IMR-90 (cell line): ENCODE data around the gene CHPF. TPM values are rescaled to one million over a fixed set of nuclear protein-coding genes. Genes with fewer than 3 reads are reported as not detected.

Experiments used
- ATAC-seq: fragments of 200-7000 bp; cut with Tn5 transposase; 2 replicates; pipeline ENCODE4 v1.9.1; 2020; ENCODE audit warnings: low read depth, mild to moderate bottlenecking, moderate library complexity
- BruUV-seq: library from RNA; stranded (reverse); fragments of 400-500 nt; replicated peaks from 2 replicates; lab custom pipeline; 2021; lab: Mats Ljungman, UMichigan
- CTCF ChIA-PET: fragments of 300-600 bp; formaldehyde crosslinking; extraction: SDS; loops from one replicate; lab custom pipeline; 2021; ENCODE audit warnings: antibody characterized with exemption; lab: Yijun Ruan, JAX
- POLR2A ChIA-PET: fragments of 300-600 bp; sonication (Branson Sonifier 250); formaldehyde crosslinking; loops from one replicate; lab custom pipeline; 2022; ENCODE audit warnings: antibody characterized with exemption; ENCODE audit not compliant: unreplicated experiment; lab: Charles Lee
- DNase-seq: peaks from one replicate; pipeline ENCODE4 v3.0.0; 2013
- H2AFZ ChIP-seq: replicated peaks from 2 replicates; pipeline ENCODE3; 2013; ENCODE audit warnings: low read length, mild to moderate bottlenecking; ENCODE audit not compliant: poor library complexity
- H2AK5ac ChIP-seq: 2 replicates; pipeline ENCODE4 v1.6.1; 2013; ENCODE audit warnings: low read depth, low read length, inconsistent platforms
- H2AK9ac ChIP-seq: replicated peaks from 2 replicates; pipeline ENCODE3; 2013; ENCODE audit warnings: mild to moderate bottlenecking, low read depth, low read length, moderate library complexity; ENCODE audit not compliant: poor library complexity
- H2BK120ac ChIP-seq: 2 replicates; pipeline ENCODE4 v1.6.1; 2013; ENCODE audit warnings: low read depth, low read length, inconsistent platforms
- H2BK15ac ChIP-seq: 3 replicates; pipeline ENCODE4 v1.6.1; 2013; ENCODE audit warnings: low read depth, low read length, inconsistent platforms
- H2BK20ac ChIP-seq: 2 replicates; pipeline ENCODE4 v1.6.1; 2013; ENCODE audit warnings: low read depth, mild to moderate bottlenecking, inconsistent platforms, low read length, moderate library complexity
- H2BK5ac ChIP-seq: 2 replicates; pipeline ENCODE4 v1.6.1; 2013; ENCODE audit warnings: mild to moderate bottlenecking, low read depth, low read length, inconsistent platforms; ENCODE audit not compliant: poor library complexity, severe bottlenecking
- H3K14ac ChIP-seq: replicated peaks from 2 replicates; pipeline ENCODE4 v1.6.1; 2013; ENCODE audit warnings: low read depth, low read length, inconsistent platforms
- H3K18ac ChIP-seq: 2 replicates; pipeline ENCODE4 v1.6.1; 2013; ENCODE audit warnings: low read depth, low read length, control low read depth
- H3K23ac ChIP-seq: 2 replicates; pipeline ENCODE4 v1.6.1; 2013; ENCODE audit warnings: low read depth, low read length, inconsistent platforms
- H3K27ac ChIP-seq: 2 replicates; pipeline ENCODE4 v1.5.1; 2013; ENCODE audit warnings: mild to moderate bottlenecking, control low read depth, low read length; ENCODE audit not compliant: insufficient read depth
- H3K27me3 ChIP-seq: 2 replicates; pipeline ENCODE4 v1.6.1; 2013; ENCODE audit warnings: low read length; ENCODE audit not compliant: control insufficient read depth, insufficient read depth
- H3K36me3 ChIP-seq: 2 replicates; pipeline ENCODE4 v1.6.1; 2013; ENCODE audit warnings: low read length, mixed read lengths; ENCODE audit not compliant: control insufficient read depth, insufficient read depth
- H3K4ac ChIP-seq: 2 replicates; pipeline ENCODE4 v1.6.1; 2013; ENCODE audit warnings: low read depth, low read length, inconsistent platforms
- H3K4me1 ChIP-seq: 2 replicates; pipeline ENCODE4 v1.6.1; 2013; ENCODE audit warnings: low read length, mixed read lengths; ENCODE audit not compliant: control insufficient read depth, insufficient read depth
- H3K4me2 ChIP-seq: 2 replicates; pipeline ENCODE4 v1.6.1; 2013; ENCODE audit warnings: low read depth, mild to moderate bottlenecking, control low read depth, low read length, moderate library complexity
- H3K4me3 ChIP-seq: 2 replicates; pipeline ENCODE4 v1.5.1; 2013; ENCODE audit warnings: low read depth, mild to moderate bottlenecking, control low read depth, low read length, moderate library complexity; ENCODE audit not compliant: insufficient read depth
- H3K56ac ChIP-seq: 2 replicates; pipeline ENCODE4 v1.6.1; 2013; ENCODE audit warnings: low read length, inconsistent platforms; ENCODE audit not compliant: insufficient read depth; ENCODE audit errors: extremely low read depth
- H3K79me1 ChIP-seq, 2 experiments: 2 replicates each; pipeline ENCODE4 v1.6.1; 2013; ENCODE audit warnings: low read length in 2 of 2, inconsistent platforms in 1 of 2, low read depth in 1 of 2
- H3K9ac ChIP-seq: 2 replicates; pipeline ENCODE4 v1.6.1; 2013; ENCODE audit warnings: low read depth, low read length, control low read depth
- H3K9me1 ChIP-seq: 2 replicates; pipeline ENCODE4 v1.6.1; 2013; ENCODE audit warnings: low read length, inconsistent platforms; ENCODE audit not compliant: insufficient read depth
- H3K9me3 ChIP-seq: 2 replicates; pipeline ENCODE4 v1.6.1; 2013; ENCODE audit warnings: low read length; ENCODE audit not compliant: control insufficient read depth, insufficient read depth
- H4K20me1 ChIP-seq: 2 replicates; pipeline ENCODE4 v1.6.1; 2013; ENCODE audit warnings: low read length, inconsistent platforms; ENCODE audit not compliant: insufficient read depth
- H4K5ac ChIP-seq: 2 replicates; pipeline ENCODE4 v1.6.1; 2013; ENCODE audit warnings: mild to moderate bottlenecking, low read depth, low read length, control low read depth
- H4K8ac ChIP-seq, 2 experiments: 2 replicates each; pipeline ENCODE4 v1.6.1; 2013; ENCODE audit warnings: low read depth in 2 of 2, low read length in 2 of 2, control low read depth in 1 of 2, inconsistent platforms in 1 of 2
- H4K91ac ChIP-seq: 2 replicates; pipeline ENCODE4 v1.6.1; 2013; ENCODE audit warnings: low read depth, low read length, inconsistent platforms; ENCODE audit not compliant: insufficient read depth
- FOS ChIP-seq: fragments of 150-350 bp; IDR thresholded peaks from 2 replicates; pipeline ENCODE4 v1.6.1; 2016; ENCODE audit warnings: low read depth, low read length
- MXI1 ChIP-seq: IDR thresholded peaks from 2 replicates; pipeline ENCODE4 v1.6.1; 2012; ENCODE audit warnings: low read depth, mild to moderate bottlenecking, low read length, moderate library complexity, borderline replicate concordance
- RAD21 ChIP-seq: IDR thresholded peaks from 2 replicates; pipeline ENCODE4 v1.6.1; 2012; ENCODE audit warnings: low read length, improper control_type of control experiment
- RCOR1 ChIP-seq: IDR thresholded peaks from 2 replicates; pipeline ENCODE4 v1.6.1; 2012; ENCODE audit warnings: mild to moderate bottlenecking, low read length, improper control_type of control experiment; ENCODE audit not compliant: insufficient replicate concordance
- RFX5 ChIP-seq: IDR thresholded peaks from 2 replicates; pipeline ENCODE4 v1.8.0; 2012; ENCODE audit warnings: low read depth, mild to moderate bottlenecking, low read length, moderate library complexity
- SMC3 ChIP-seq: fragments of 150-350 bp; IDR thresholded peaks from 2 replicates; pipeline ENCODE4 v1.6.1; 2016; ENCODE audit warnings: low read depth, mild to moderate bottlenecking, antibody characterized with exemption, low read length, moderate library complexity
- WGBS, 2 experiments: methylation state at CpG; one replicate each; pipeline versions ENCODE4 v1.1.5 to v1.1.7; 2013; ENCODE audit warnings: missing lambda C conversion rate in 2 of 2; ENCODE audit not compliant: insufficient read length in 1 of 2; ENCODE audit errors: extremely low coverage in 2 of 2; 5-methylcytosine and 5-hydroxymethylcytosine counted together
- dilution Hi-C: fragments of 300-500 bp; cut with HindIII; formaldehyde crosslinking; loops from one replicate; pipeline ENCODE4 v1.14.3; 2018; ENCODE audit warnings: low sequenced_read_pairs; ENCODE audit not compliant: unreplicated experiment
- in situ Hi-C: fragments of 300-500 bp; cut with MboI; formaldehyde crosslinking; loops from 3 replicates; pipeline ENCODE4 v1.14.3; 2019; ENCODE audit warnings: low sequenced_read_pairs, inconsistent platforms, mixed read lengths
- intact Hi-C: fragments of 100-400 bp; cut with micrococcal nuclease; formaldehyde crosslinking; loops from 2 replicates; pipeline ENCODE4 v1.10.0; 2022
- polyA plus RNA-seq, 3 experiments: library from polyadenylated mRNA; depleted of rRNA; stranded (reverse); fragments of >200 nt; gene quantifications; 2 replicates each; pipeline ENCODE4 v1.2.3, GENCODE V29; 2012; ENCODE audit warnings: low replicate concordance in 1 of 3
- total RNA-seq: library from RNA; depleted of rRNA; stranded (reverse); fragments of >200 nt; gene quantifications from 2 replicates; pipeline ENCODE4 v1.2.3, GENCODE V29; 2012

Gene CHPF
- total and polyA plus RNA-seq, 2 of the 4 experiments (the other 2 are of a cell fraction) = 24.0 to 115 TPM

- no TSS peak for BruUV-seq
- Histone ChIP-seq H2AK9ac (no peak overlapping the region), H4K5ac (no peak overlapping the region), H2AK5ac (no peak overlapping the region), H3K9me3 (no peaks in the 10 kb centered on the region), H3K56ac (no peak overlapping the region), H3K79me1 (no peaks in the 10 kb centered on the region), H4K20me1 (no peaks in the 10 kb centered on the region; the same call in 1 of the 2 replicates), H3K36me3 (no peaks in the 10 kb centered on the region), H4K91ac (no peak overlapping the region), H3K23ac (no peak overlapping the region), H3K4me2 (no peak overlapping the region), H2BK120ac (no peak overlapping the region), H3K4me1 (peaks cover 10% of the 10 kb centered on the region), H3K27me3 (peaks cover 51% of the 10 kb centered on the region), H3K18ac (no peak overlapping the region), H3K4me3 (no peak overlapping the region), H3K14ac (no peak overlapping the region), H2AFZ (no peak overlapping the region), H4K8ac (no peak overlapping the region), H3K27ac (no peak overlapping the region), H3K4ac (no peak overlapping the region), H3K9ac (no peak overlapping the region), H3K9me1 (no peaks in the 10 kb centered on the region), H2BK5ac (no peak overlapping the region), H2BK20ac (no peak overlapping the region), H2BK15ac (no peak overlapping the region)
- WGBS, 2 experiments = 76% methylated on average over 5 of the region's 11 CpGs; no CpG with 5 or more reads in 1 of the 2 experiments
- no peak for DNase-seq
- POLR2A ChIA-PET = no interaction called here
- dilution Hi-C loops = no loop called here
- ATAC-seq = no peak
- no peak for TF ChIP-seq RFX5
- no peak for TF ChIP-seq MXI1
- no peak for TF ChIP-seq RCOR1
- TF ChIP-seq FOS = no peak
- no peak for TF ChIP-seq SMC3
- no peak for TF ChIP-seq RAD21
- in situ Hi-C loops = no loop called here
- CTCF ChIA-PET = interaction anchor here (1.3 kb wide), 1 partner anchor 16 kb away, joined by 3 read pairs; no protein-coding TSS in a partner anchor
- intact Hi-C loops = no loop called here
These were observed 17.1 kb downstream of the CHPF start for GRCh38 chr2:219526320-219527075.
